Adrenal gland (tissue), 12 donors: ENCODE data around the gene ZSCAN10. TPM values are rescaled to one million over a fixed set of nuclear protein-coding genes. Genes with fewer than 3 reads are reported as not detected.

Experiments
- DNase-seq, 7 donors: peaks; one replicate each; pipeline ENCODE4 v3.0.0-alpha.2; 2019 to 2020
- H3K27ac ChIP-seq, 5 donors: fragments of 200-600 bp; sonication (generic) in 4 of 5; 1 replicate in 3 of 5; 2 replicates in 2 of 5; pipeline versions ENCODE4 v1.5.1 to v1.8.0; 2016 to 2020; ENCODE audit warnings: mild to moderate bottlenecking in 1 of 5
- H3K27me3 ChIP-seq: fragments of 200-600 bp; 2 replicates; pipeline ENCODE4 v1.8.0; 2021
- H3K36me3 ChIP-seq, 2 donors: fragments of 200-600 bp; replicated peaks in 1 of 2; 1 replicate in 1 of 2; 2 replicates in 1 of 2; pipeline versions ENCODE4 v1.5.1 to v1.8.0; 2018 to 2022
- H3K4me1 ChIP-seq, 2 donors: fragments of 200-600 bp; replicated peaks in 1 of 2; 1 replicate in 1 of 2; 2 replicates in 1 of 2; pipeline versions ENCODE4 v1.5.1 to v1.8.0; 2018 to 2021
- H3K4me3 ChIP-seq, 4 donors: fragments of 200-600 bp; sonication (generic) in 3 of 4; one replicate each; pipeline ENCODE4 v1.5.1; 2016 to 2018
- H3K9me3 ChIP-seq, 3 donors: fragments of 200-600 bp; sonication (generic) in 1 of 3; replicated peaks in 1 of 3; 1 replicate in 2 of 3; 2 replicates in 1 of 3; pipeline versions ENCODE4 v1.5.1 to v1.8.0; 2016 to 2021
- CTCF ChIP-seq, 6 experiments: fragments of 450-650 bp in 4 of 6; fragments of 200-600 bp in 2 of 6; sonication (generic) in 1 of 6; IDR thresholded peaks; 1 replicate in 5 of 6; 2 replicates in 1 of 6; pipeline versions ENCODE4 v1.5.1 to v1.8.0; 2016 to 2021; ENCODE audit warnings: antibody characterized with exemption in 6 of 6, mild to moderate bottlenecking in 2 of 6, moderate library complexity in 1 of 6
- POLR2A ChIP-seq, 2 donors: fragments of 450-650 bp; IDR thresholded peaks; one replicate each; pipeline ENCODE4 v1.6.1; 2017; ENCODE audit warnings: antibody characterized with exemption in 2 of 2, mild to moderate bottlenecking in 2 of 2, moderate library complexity in 1 of 2
- WGBS, 4 donors: extraction: QIAGEN DNeasy Blood & Tissue Kit in 2 of 4; methylation state at CpG; one replicate each; pipeline versions ENCODE4 v1.1.5 to v1.1.7; 2013 to 2017; 5-methylcytosine and 5-hydroxymethylcytosine counted together
- intact Hi-C, 2 donors: fragments of 100-400 bp; cut with DNase I; formaldehyde crosslinking; loops; one replicate each; pipeline versions ENCODE4 v1.14.1 to v1.15.0; 2022 to 2023
- polyA plus RNA-seq, 3 donors: library from polyadenylated mRNA; stranded (reverse); fragments of 200-250 nt in 2 of 3; fragments of 350-450 nt in 1 of 3; fragmentation: Illumina TruSeq in 1 of 3; extraction: RNeasy Lipid Tissue Mini Kit (QIAGEN cat#74804) in 1 of 3; gene quantifications; one replicate each; pipeline ENCODE4 v1.2.3, GENCODE V29; 2013 to 2014
- total RNA-seq, 9 donors: library from RNA; depleted of rRNA in 4 of 9; stranded (reverse); fragments of >200 nt in 4 of 9; fragments of 120-200 nt in 1 of 9; fragmentation: NEBNext Ultra II Directional in 1 of 9; extraction: Animal tissue kit (Norgen Biotek cat#: 25700) in 1 of 9; gene quantifications; one replicate each; pipeline versions ENCODE4 v1.1.0 to v1.2.4, GENCODE V29; 2013 to 2023
- donor health status: healthy with polysubstance abuse.
- donor health status: Bipolar disorder and iron deficiency.
- donor health status: DM: yes; HTN: yes; CAD: no.
- donor health status: DM: no; HTN: no; CAD: no.
- donor health status: DM: no; HTN: no; CAD: no.
- donor health status: DM: yes; HTN: yes; CAD: no.

The ZSCAN10 gene
- total and polyA plus RNA-seq, 12 donors: 0.11 to 0.50 (median 0.14) TPM; not detected in 8

GRCh38 chr16:3123986-3124886 lies 25.1 kb upstream of the ZSCAN10 start:
- peak; percentile 95 to 98 (median 97) for DNase-seq
- peak overlapping the region; percentile 47 to 71 (median 66) for H3K4me3 ChIP-seq
- intact Hi-C loops: loop anchor here in 1 of 2 donors (10.0 kb wide), 1 partner anchor 69 kb away; no protein-coding TSS in a partner anchor
- peaks cover 11 to 25% of the 10 kb centered on the region in 2 donors for H3K4me1 ChIP-seq
- WGBS, 4 donors: 0% methylated on average over 2 to 72 of the region's 72 CpGs
- peaks cover 0 to 11% of the 10 kb centered on the region in 2 donors for H3K36me3 ChIP-seq
- H3K27me3 ChIP-seq: no peaks in the 10 kb centered on the region
- no peaks in the 10 kb centered on the region for H3K9me3 ChIP-seq
- peak overlapping the region in 4 of 5 donors; percentile 25 to 78 (median 64) for H3K27ac ChIP-seq
- peak; percentile 19 to 48 for TF ChIP-seq POLR2A (IDR thresholded peaks at IDR 0.05)
- TF ChIP-seq CTCF (IDR thresholded peaks at IDR 0.05): peak in 2 of 6 experiments; percentile 23 to 39

DNA sequence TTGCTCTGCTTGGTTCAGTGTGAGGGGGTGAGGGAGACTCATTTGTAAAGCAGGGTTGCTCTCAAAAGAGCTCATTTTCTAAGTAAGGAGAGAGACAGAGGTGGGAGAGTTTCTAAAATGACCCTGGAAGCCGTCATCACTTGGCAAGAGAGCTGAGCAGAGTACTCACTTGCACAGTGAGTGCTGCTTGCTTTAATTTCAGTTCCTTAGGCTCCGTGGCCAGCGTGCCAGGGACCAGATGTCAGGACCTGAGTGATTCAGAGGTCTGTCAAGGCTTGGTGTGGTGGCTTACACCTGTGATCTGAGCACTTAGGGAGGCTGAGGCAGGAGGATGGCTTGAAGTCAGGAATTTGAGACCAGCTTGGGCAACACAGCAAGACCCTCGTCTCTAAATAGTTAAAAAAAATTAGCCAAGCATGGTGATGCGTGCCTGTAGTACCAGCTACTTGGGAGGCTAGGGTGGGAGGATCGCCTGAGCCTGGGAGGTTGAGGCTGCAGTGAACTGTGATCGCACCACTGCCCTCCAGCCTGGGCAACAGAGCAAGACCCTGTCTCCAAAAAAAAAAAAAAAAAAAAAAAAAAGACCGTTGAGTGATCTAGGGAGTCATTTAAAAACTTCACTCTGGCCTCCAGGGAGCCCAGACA lies 24.0 kb upstream of the ZSCAN10 start:
- peak in 2 of 7 donors; percentile 30 to 48 for DNase-seq

GRCh38 chr16:3121851-3122467 lies 22.9 kb upstream of the ZSCAN10 start:
- 58 to 74% (median 64%) methylated on average over 7 of the region's 7 CpGs for WGBS, 4 donors
- H3K36me3 ChIP-seq: peaks cover 0 to 30% of the 10 kb centered on the region in 2 donors
- peaks cover 4 to 16% of the 10 kb centered on the region in 2 donors for H3K4me1 ChIP-seq
- DNase-seq: no peak
- no peak overlapping the region for H3K4me3 ChIP-seq
- H3K9me3 ChIP-seq: no peaks in the 10 kb centered on the region
- no peak for TF ChIP-seq CTCF (IDR thresholded peaks at IDR 0.05)
- no peak for TF ChIP-seq POLR2A (IDR thresholded peaks at IDR 0.05)
- no peaks in the 10 kb centered on the region for H3K27me3 ChIP-seq
- no peak overlapping the region for H3K27ac ChIP-seq
- intact Hi-C loops: loop anchor here in 1 of 2 donors (10.0 kb wide), 1 partner anchor 67 kb away; no protein-coding TSS in a partner anchor

More for the DNA sequence above, 24.0 kb upstream of the ZSCAN10 start:
- Histone ChIP-seq H3K27me3 (no peaks in the 10 kb centered on the region), H3K4me3 (no peak overlapping the region), H3K27ac (no peak overlapping the region), H3K4me1 (peaks cover 4 to 16% of the 10 kb centered on the region in 2 donors), H3K36me3 (peaks cover 0 to 23% of the 10 kb centered on the region in 2 donors), H3K9me3 (no peaks in the 10 kb centered on the region)
- intact Hi-C loops: loop anchor here in 1 of 2 donors (10.0 kb wide), 1 partner anchor 68 kb away; no protein-coding TSS in a partner anchor
- 40 to 51% (median 46%) methylated on average over 6 to 8 of the region's 8 CpGs for WGBS, 4 donors
- TF ChIP-seq POLR2A (IDR thresholded peaks at IDR 0.05) (no peak), CTCF (IDR thresholded peaks at IDR 0.05) (no peak)
